ENCODE results near the gene ARHGEF28.

DNA sequence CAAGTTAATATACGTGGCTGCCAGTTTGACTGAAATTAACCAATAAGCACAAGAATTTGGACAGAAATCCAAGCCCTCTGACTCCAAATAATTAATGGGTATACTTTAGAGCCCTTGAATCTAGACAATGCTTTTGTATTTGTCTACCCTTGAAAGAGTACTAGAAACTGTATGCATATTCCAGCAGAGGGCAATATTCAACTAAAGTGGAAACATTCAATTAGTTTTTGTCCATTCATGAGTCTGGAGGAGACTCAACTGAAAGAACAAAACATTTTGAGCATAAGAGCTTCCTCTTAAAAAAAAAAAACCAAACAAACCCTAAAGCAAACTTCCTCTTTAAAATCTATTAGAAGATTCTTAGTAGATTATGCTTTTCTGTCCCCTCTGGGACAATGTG lies 157.8 kb downstream of the ARHGEF28 start:
- TF ChIP-seq, protein P1, sequence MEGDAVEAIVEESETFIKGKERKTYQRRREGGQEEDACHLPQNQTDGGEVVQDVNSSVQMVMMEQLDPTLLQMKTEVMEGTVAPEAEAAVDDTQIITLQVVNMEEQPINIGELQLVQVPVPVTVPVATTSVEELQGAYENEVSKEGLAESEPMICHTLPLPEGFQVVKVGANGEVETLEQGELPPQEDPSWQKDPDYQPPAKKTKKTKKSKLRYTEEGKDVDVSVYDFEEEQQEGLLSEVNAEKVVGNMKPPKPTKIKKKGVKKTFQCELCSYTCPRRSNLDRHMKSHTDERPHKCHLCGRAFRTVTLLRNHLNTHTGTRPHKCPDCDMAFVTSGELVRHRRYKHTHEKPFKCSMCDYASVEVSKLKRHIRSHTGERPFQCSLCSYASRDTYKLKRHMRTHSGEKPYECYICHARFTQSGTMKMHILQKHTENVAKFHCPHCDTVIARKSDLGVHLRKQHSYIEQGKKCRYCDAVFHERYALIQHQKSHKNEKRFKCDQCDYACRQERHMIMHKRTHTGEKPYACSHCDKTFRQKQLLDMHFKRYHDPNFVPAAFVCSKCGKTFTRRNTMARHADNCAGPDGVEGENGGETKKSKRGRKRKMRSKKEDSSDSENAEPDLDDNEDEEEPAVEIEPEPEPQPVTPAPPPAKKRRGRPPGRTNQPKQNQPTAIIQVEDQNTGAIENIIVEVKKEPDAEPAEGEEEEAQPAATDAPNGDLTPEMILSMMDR (IDR thresholded peaks at IDR 0.05 in 4 of 5, conservative IDR thresholded peaks at IDR 0.05 in 1 of 5): peak in 1 of 5 experiments; percentile 7
- TF ChIP-seq POLR2A (IDR thresholded peaks at IDR 0.05): no peak
